Vagina (tissue), 2 donors: ENCODE measurements around the gene NSUN2.

Experiments used
- POLR2A ChIP-seq, 2 donors: fragments of 450-650 bp; IDR thresholded peaks; one replicate each; pipeline ENCODE4 v1.6.1; 2017; ENCODE audit warnings: antibody characterized with exemption in 2 of 2, mild to moderate bottlenecking in 2 of 2, moderate library complexity in 2 of 2
- POLR2AphosphoS5 ChIP-seq, 2 donors: sonication (generic); formaldehyde crosslinking; IDR thresholded peaks; one replicate each; pipeline ENCODE4 v1.9.0; 2017; ENCODE audit warnings: antibody characterized with exemption in 2 of 2, mild to moderate bottlenecking in 2 of 2, low read depth in 1 of 2; ENCODE audit not compliant: insufficient read depth in 1 of 2
- TF ChIP-seq, protein P1 (sequence below), 3 experiments: fragments of 450-650 bp in 2 of 3; fragments of 200-600 bp in 1 of 3; sonication (generic) in 1 of 3; IDR thresholded peaks; one replicate each; pipeline ENCODE4 v1.5.1; 2017 to 2019; ENCODE audit warnings: antibody characterized with exemption in 3 of 3, mild to moderate bottlenecking in 2 of 3, moderate library complexity in 2 of 3

DNA sequence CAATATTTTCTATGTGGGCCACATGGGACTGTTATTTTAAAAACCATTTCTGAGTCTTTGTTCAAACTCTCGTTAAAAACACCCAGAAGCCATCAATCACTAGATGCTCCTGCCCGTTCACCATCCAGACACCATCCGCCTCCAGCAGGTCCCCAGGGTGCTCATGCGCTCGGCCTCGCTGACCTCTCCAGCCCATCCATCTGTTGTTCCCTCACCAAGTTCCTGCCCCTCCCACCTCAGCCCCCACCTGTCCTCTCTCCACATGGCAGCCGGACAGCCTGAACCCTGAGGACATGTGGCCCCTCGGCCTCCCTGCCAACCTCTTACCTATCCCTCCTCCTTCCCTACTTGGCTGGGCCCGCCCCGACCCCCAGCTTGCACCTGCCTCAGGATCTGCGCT lies 31.6 kb downstream of the NSUN2 start:
- TF ChIP-seq, protein P1, sequence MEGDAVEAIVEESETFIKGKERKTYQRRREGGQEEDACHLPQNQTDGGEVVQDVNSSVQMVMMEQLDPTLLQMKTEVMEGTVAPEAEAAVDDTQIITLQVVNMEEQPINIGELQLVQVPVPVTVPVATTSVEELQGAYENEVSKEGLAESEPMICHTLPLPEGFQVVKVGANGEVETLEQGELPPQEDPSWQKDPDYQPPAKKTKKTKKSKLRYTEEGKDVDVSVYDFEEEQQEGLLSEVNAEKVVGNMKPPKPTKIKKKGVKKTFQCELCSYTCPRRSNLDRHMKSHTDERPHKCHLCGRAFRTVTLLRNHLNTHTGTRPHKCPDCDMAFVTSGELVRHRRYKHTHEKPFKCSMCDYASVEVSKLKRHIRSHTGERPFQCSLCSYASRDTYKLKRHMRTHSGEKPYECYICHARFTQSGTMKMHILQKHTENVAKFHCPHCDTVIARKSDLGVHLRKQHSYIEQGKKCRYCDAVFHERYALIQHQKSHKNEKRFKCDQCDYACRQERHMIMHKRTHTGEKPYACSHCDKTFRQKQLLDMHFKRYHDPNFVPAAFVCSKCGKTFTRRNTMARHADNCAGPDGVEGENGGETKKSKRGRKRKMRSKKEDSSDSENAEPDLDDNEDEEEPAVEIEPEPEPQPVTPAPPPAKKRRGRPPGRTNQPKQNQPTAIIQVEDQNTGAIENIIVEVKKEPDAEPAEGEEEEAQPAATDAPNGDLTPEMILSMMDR (IDR thresholded peaks at IDR 0.05) = no peak
- no peak for TF ChIP-seq POLR2A (IDR thresholded peaks at IDR 0.05)
- TF ChIP-seq POLR2AphosphoS5 (IDR thresholded peaks at IDR 0.05; ENCODE audit: insufficient read depth in 1 of 2, low read depth in 1 of 2) = no peak
